Measurements from ENCODE around the gene TLL2. TPM values are rescaled to one million over a fixed set of nuclear protein-coding genes. Genes with fewer than 3 reads are reported as not detected.

TLL2 gene
- total RNA-seq, 2 experiments from 2014 or later: not detected

GRCh38 chr10:96339956-96340904 is 173.5 kb downstream of the TLL2 start:
- POLR2A ChIA-PET: no interaction called here

DNA sequence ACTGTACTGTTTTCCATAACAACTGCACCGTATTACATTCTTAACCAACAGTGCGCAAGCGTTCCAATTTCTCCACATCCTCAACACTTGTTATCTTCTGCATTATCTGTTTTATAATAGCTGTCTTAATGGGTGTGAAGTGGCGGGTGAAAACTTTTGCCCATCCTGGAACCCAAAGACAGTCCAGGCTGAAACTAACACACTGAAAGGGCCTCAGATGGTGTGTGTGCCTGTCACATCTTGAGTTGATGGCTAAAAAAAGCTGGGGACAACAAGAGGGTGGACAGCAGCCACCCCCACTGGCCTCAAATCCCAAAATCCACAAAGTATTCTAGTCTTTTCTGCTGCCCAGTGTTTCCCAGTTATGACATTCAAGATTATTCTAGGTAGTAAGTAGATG is 174.3 kb downstream of the TLL2 start:
- H3K27ac Mint-ChIP-seq: no peak overlapping the region
- H3K9me3 Mint-ChIP-seq: no peaks in the 10 kb centered on the region
- no peak for DNase-seq
- no peak overlapping the region for H3K4me3 Mint-ChIP-seq
- CTCF ChIA-PET: interaction anchor here (1.3 to 2.8 kb wide), 2 partner anchors 110 kb away, joined by 6 to 16 read pairs; no protein-coding TSS in a partner anchor
- peaks cover 17% of the 10 kb centered on the region for H3K27me3 Mint-ChIP-seq
- peaks cover 3% of the 10 kb centered on the region for H3K4me1 Mint-ChIP-seq
- no peaks in the 10 kb centered on the region for H3K36me3 Mint-ChIP-seq (ENCODE audit: low read depth)
- POLR2A ChIA-PET: no interaction called here

More at GRCh38 chr10:96339956-96340904, 173.5 kb downstream of the TLL2 start:
- no peak overlapping the region for H3K27ac Mint-ChIP-seq
- H3K4me3 Mint-ChIP-seq: no peak overlapping the region
- no peaks in the 10 kb centered on the region for H3K9me3 Mint-ChIP-seq
- peaks cover 3% of the 10 kb centered on the region for H3K4me1 Mint-ChIP-seq
- DNase-seq: peak; percentile 57
- CTCF ChIA-PET: interaction anchor here (0.6 to 2.8 kb wide), 8 partner anchors 17 to 647 kb away, joined by 3 to 16 read pairs (median 5); partner anchors contain the start of gene TCTN3
- no peaks in the 10 kb centered on the region for H3K36me3 Mint-ChIP-seq (ENCODE audit: low read depth)
- peaks cover 12% of the 10 kb centered on the region for H3K27me3 Mint-ChIP-seq

GRCh38 chr10:96338279-96338925 is 175.3 kb downstream of the TLL2 start:
- CTCF ChIA-PET: interaction anchor here (0.7 to 1.3 kb wide), 2 partner anchors 33 to 109 kb away, joined by 3 to 6 read pairs; no protein-coding TSS in a partner anchor
- Mint-ChIP-seq H3K27me3 (peaks cover 24% of the 10 kb centered on the region), H3K27ac (no peak overlapping the region)

GRCh38 chr10:96337106-96337505 is 176.6 kb downstream of the TLL2 start:
- Mint-ChIP-seq H3K27me3 (peaks cover 30% of the 10 kb centered on the region), H3K9me3 (no peaks in the 10 kb centered on the region), H3K4me3 (no peak overlapping the region), H3K27ac (no peak overlapping the region), H3K4me1 (peaks cover 5% of the 10 kb centered on the region), H3K36me3 (ENCODE audit: low read depth) (no peaks in the 10 kb centered on the region)
- ChIA-PET CTCF (interaction anchor here (1.8 kb wide), 1 partner anchor 320 kb away, joined by 5 read pairs; no protein-coding TSS in a partner anchor), POLR2A (no interaction called here)
- no peak for DNase-seq

More at GRCh38 chr10:96338279-96338925, 175.3 kb downstream of the TLL2 start:
- H3K9me3 Mint-ChIP-seq: no peaks in the 10 kb centered on the region
- POLR2A ChIA-PET: no interaction called here
- no peak overlapping the region for H3K4me3 Mint-ChIP-seq
- H3K36me3 Mint-ChIP-seq (ENCODE audit: low read depth): no peaks in the 10 kb centered on the region
- peaks cover 3% of the 10 kb centered on the region for H3K4me1 Mint-ChIP-seq
- no peak for DNase-seq

GRCh38 chr10:96334616-96335526 is 178.9 kb downstream of the TLL2 start:
- POLR2A ChIA-PET: interaction anchor here (1.1 kb wide), 1 partner anchor 206 kb away, joined by 3 read pairs; no protein-coding TSS in a partner anchor
- Mint-ChIP-seq H3K27me3 (peaks cover 35% of the 10 kb centered on the region), H3K9me3 (no peaks in the 10 kb centered on the region), H3K4me1 (peaks cover 2% of the 10 kb centered on the region), H3K36me3 (ENCODE audit: low read depth) (no peaks in the 10 kb centered on the region), H3K27ac (no peak overlapping the region), H3K4me3 (no peak overlapping the region)
- CTCF ChIA-PET: interaction anchor here (0.8 to 2.4 kb wide), 11 partner anchors 13 to 465 kb away, joined by 3 to 11 read pairs (median 3); no protein-coding TSS in a partner anchor
- DNase-seq: no peak

- H3K36me3 Mint-ChIP-seq (ENCODE audit: low read depth): no peaks in the 10 kb centered on the region
- no peaks in the 10 kb centered on the region for H3K9me3 Mint-ChIP-seq
- H3K27ac Mint-ChIP-seq: no peak overlapping the region
- H3K4me1 Mint-ChIP-seq: peaks cover 2% of the 10 kb centered on the region
- CTCF ChIA-PET: interaction anchor here (2.4 kb wide), 1 partner anchor 315 kb away, joined by 11 read pairs; no protein-coding TSS in a partner anchor
- no peak overlapping the region for H3K4me3 Mint-ChIP-seq
- peaks cover 41% of the 10 kb centered on the region for H3K27me3 Mint-ChIP-seq
- no peak for DNase-seq
- POLR2A ChIA-PET: no interaction called here
These were observed 180.6 kb downstream of the TLL2 start for GRCh38 chr10:96333101-96333500.

- DNase-seq: no peak
- H3K27ac Mint-ChIP-seq: no peak overlapping the region
- CTCF ChIA-PET: no interaction called here
- H3K4me3 Mint-ChIP-seq: no peak overlapping the region
- no peaks in the 10 kb centered on the region for H3K36me3 Mint-ChIP-seq (ENCODE audit: low read depth)
- no peaks in the 10 kb centered on the region for H3K9me3 Mint-ChIP-seq
- POLR2A ChIA-PET: no interaction called here
- peaks cover 47% of the 10 kb centered on the region for H3K27me3 Mint-ChIP-seq
- H3K4me1 Mint-ChIP-seq: peaks cover 2% of the 10 kb centered on the region
These were observed 186.3 kb downstream of the TLL2 start for GRCh38 chr10:96327462-96327861.

DNA sequence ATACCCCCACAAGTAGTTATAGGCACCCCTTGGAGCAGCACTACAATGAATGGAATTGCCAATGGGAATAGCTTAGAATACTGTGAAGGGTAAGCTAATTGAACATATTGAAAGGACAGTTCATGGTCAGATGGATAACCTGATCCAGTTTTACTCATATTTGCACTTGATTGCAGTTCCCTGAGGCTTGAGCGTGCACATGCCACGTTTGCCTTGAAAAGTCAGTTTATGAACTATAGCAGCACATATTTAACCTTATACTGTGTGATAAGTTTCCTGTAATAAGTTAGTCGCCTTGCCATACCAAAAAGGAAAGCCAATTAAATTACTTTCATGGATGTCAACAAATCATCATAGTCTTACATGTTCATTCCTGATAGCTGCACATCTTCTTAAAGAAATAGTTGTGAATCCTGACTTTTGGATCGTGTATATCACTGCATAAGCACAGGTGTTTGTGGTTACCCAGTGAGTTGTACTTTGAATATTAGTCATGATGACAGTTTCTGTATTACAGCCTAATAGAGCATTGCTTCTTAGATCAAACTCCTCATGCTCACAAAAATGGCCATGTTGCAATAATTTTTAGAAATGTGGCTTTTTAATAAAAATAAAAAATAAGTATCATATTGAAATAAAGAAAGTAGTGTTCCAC is 187.9 kb downstream of the TLL2 start:
- Mint-ChIP-seq H3K36me3 (ENCODE audit: low read depth) (no peaks in the 10 kb centered on the region), H3K4me1 (peaks cover 2% of the 10 kb centered on the region), H3K9me3 (no peaks in the 10 kb centered on the region), H3K27ac (no peak overlapping the region), H3K4me3 (no peak overlapping the region), H3K27me3 (peaks cover 44% of the 10 kb centered on the region)
- CTCF ChIA-PET: no interaction called here
- POLR2A ChIA-PET: no interaction called here
- no peak for DNase-seq

GRCh38 chr10:96324447-96324846 is 189.3 kb downstream of the TLL2 start:
- no peak overlapping the region for H3K4me3 Mint-ChIP-seq
- H3K4me1 Mint-ChIP-seq: peaks cover 2% of the 10 kb centered on the region
- H3K27ac Mint-ChIP-seq: no peak overlapping the region
- H3K9me3 Mint-ChIP-seq: no peaks in the 10 kb centered on the region
- peaks cover 45% of the 10 kb centered on the region for H3K27me3 Mint-ChIP-seq
- CTCF ChIA-PET: no interaction called here
- DNase-seq: no peak
- POLR2A ChIA-PET: no interaction called here
- H3K36me3 Mint-ChIP-seq (ENCODE audit: low read depth): no peaks in the 10 kb centered on the region

- H3K4me1 Mint-ChIP-seq: peaks cover 2% of the 10 kb centered on the region
- H3K27me3 Mint-ChIP-seq: peaks cover 36% of the 10 kb centered on the region
- no peak for DNase-seq
- H3K27ac Mint-ChIP-seq: no peak overlapping the region
- POLR2A ChIA-PET: no interaction called here
- CTCF ChIA-PET: interaction anchor here (0.9 to 1.1 kb wide), 2 partner anchors 80 to 93 kb away, joined by 3 to 4 read pairs; no protein-coding TSS in a partner anchor
- no peaks in the 10 kb centered on the region for H3K36me3 Mint-ChIP-seq (ENCODE audit: low read depth)
- no peaks in the 10 kb centered on the region for H3K9me3 Mint-ChIP-seq
- H3K4me3 Mint-ChIP-seq: no peak overlapping the region
These were observed 191.5 kb downstream of the TLL2 start for GRCh38 chr10:96322275-96322674.

GRCh38 chr10:96321822-96322221 is 191.9 kb downstream of the TLL2 start:
- ChIA-PET CTCF (interaction anchor here (0.9 to 1.5 kb wide), 2 partner anchors 13 to 80 kb away, joined by 3 to 4 read pairs; no protein-coding TSS in a partner anchor), POLR2A (no interaction called here)
- Mint-ChIP-seq H3K27me3 (peaks cover 36% of the 10 kb centered on the region), H3K27ac (no peak overlapping the region), H3K4me1 (peaks cover 2% of the 10 kb centered on the region), H3K4me3 (no peak overlapping the region), H3K36me3 (ENCODE audit: low read depth) (no peaks in the 10 kb centered on the region), H3K9me3 (no peaks in the 10 kb centered on the region)
- no peak for DNase-seq
